GM12891 (cell line): Measurements from ENCODE around the gene EGFL7.

ENCODE experiments used
- DNase-seq: peaks from one replicate; pipeline ENCODE4 v3.0.0; 2011; ENCODE audit warnings: low spot score; ENCODE audit not compliant: insufficient read length
- FAIRE-seq: peaks from 2 replicates; lab custom pipeline; 2011; peaks lifted over from hg19 to GRCh38; lab: Jason Lieb, UNC
- PAX5 ChIP-seq: IDR thresholded peaks from 2 replicates; pipeline ENCODE4 v1.6.1; 2011; ENCODE audit warnings: low read length, moderate library complexity, mild to moderate bottlenecking; ENCODE audit not compliant: insufficient read depth, severe bottlenecking
- POLR2A ChIP-seq: IDR thresholded peaks from 2 replicates; pipeline ENCODE4 v1.6.1; 2011; ENCODE audit warnings: low read depth, low read length, control low read depth
- POLR2AphosphoS5 ChIP-seq: IDR thresholded peaks from 2 replicates; pipeline ENCODE4 v1.6.1; 2011; ENCODE audit warnings: low read depth, low read length, control low read depth
- POU2F2 ChIP-seq: IDR thresholded peaks from 2 replicates; pipeline ENCODE4 v1.6.1; 2011; ENCODE audit warnings: low read depth, mild to moderate bottlenecking, control low read depth, low read length, moderate library complexity
- SPI1 ChIP-seq: IDR thresholded peaks from 2 replicates; pipeline ENCODE4 v1.6.1; 2011; ENCODE audit warnings: low read depth, low read length, control low read depth
- TAF1 ChIP-seq: IDR thresholded peaks from 2 replicates; pipeline ENCODE4 v1.6.1; 2011; ENCODE audit warnings: low read depth, low read length, control low read depth

The EGFL7 gene

GRCh38 chr9:136617746-136618579, 44.8 kb upstream of the EGFL7 start:
- no peak for TF ChIP-seq PAX5
- no peak for TF ChIP-seq SPI1
- TF ChIP-seq POU2F2 = no peak
- TF ChIP-seq POLR2AphosphoS5 = no peak
- TF ChIP-seq POLR2A = no peak
- no peak for TF ChIP-seq TAF1
- FAIRE-seq (peak; percentile 75), DNase-seq (peak; percentile 63)

DNA sequence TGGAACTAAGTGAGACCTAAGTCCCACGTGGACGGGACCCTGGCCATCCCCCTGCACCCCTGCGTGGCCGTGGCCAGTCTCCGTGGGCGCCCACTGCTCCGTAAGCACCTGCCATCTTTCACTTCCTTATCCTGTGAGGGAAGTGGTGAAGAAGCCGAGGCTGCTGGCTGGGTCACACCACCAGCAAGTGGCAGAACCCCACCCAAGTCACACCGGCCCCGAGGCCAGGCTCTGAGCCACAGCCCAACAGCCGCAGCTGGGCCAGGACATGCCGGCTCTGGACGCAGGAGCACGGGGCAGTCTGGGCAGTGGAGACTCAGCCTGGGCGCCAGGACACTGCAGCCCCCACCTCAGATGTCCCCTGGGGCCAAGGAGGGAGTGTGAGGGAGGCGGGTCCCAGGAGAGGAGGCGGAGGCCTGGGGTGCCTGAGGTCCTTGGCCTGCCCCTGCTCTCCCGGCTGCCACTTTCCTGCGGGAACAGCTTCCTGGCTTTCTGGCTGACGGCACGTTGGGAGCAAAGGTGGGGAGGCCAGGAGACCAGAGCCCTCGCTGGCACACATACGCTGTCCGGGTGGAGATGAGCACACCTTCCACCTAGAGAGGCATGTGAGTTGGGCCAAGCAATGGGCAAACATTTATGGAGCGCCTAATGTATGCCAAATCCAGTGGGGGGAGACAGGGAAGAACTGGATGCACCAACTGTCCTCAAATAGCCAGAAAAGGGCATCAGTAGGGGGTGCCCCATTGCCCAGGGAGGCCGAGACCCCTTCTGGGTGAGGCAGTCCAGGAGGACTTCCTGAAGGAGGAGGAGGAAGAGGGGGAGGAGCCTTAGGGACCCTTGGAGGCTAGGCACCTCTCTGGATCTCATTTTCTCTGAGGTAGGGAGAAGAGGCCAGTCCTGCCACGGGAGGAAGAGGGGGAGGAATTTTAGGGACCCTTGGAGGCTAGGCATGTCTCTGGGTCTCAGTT, 43.9 kb upstream of the EGFL7 start:
- FAIRE-seq = peak; percentile 89
- TF ChIP-seq PAX5 (no peak), TAF1 (no peak), POLR2A (no peak), POU2F2 (no peak), SPI1 (peak; percentile 90)
- peak; percentile 77 for DNase-seq

DNA sequence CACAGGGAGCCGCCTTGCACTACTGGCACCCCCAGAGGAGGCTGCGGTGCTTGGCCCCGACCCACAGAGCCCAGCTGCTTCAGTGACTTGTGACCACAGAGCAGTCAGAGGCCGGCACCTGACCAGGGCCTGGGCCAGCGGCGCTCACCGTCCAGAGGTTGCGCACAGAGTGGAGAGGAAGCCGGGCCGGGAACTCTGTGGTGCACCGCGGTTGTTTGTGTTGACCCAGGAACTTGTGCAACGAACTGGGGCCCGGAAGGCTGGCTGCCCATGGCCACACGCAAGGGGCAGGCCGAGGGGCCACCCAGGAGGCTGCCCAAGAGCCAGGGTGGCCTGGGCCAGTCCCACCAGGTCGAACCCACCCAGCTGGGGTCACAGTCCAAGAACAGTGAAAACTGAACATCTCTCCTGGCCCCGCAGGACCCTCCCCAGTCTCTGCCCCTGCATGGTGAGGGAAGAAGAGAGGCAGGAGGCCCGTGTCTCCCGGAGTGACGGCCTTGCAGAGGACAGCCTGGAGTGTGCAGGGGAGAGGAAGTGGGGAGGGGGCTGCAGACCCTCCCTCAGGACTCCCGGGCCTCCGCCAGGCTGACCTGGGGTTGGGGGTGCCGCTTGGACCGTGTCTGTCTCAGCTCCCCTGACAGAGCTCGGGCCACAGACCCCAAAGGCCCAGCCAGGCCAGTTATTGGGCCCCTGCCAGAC, 42.8 kb upstream of the EGFL7 start:
- FAIRE-seq = no peak
- TF ChIP-seq TAF1 (no peak), POLR2AphosphoS5 (no peak), SPI1 (no peak), POU2F2 (no peak), PAX5 (no peak), POLR2A (no peak)
- no peak for DNase-seq

DNA sequence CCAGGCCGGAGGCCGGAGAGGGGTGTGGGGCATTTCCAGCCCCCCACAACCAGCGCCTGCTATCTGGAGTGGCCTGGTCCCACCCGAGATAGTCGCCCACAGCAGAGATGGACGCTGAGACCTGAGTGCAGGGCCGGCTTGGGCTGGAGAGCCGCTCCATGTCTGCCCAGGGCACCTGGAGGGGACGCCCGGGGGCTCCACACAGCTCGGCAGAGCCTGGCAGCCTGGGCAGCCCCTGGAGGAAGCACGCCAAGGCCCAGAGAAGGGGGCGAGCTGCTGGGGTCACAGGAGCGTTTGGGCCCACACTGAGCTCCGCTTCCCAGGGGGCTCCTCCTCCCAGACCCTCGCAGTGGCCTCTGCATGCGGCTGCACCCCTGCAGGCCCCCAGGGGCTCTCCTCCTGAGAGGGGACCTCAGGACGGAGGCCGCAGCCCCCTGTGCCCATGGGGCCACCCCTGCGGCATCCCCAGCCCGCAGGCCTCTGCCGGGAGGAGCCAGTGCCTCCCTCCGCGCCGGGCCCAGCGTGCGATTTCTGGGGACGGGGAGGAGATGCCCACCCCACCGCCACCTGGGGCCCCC, 42.2 kb upstream of the EGFL7 start:
- TF ChIP-seq POLR2AphosphoS5 = no peak
- no peak for TF ChIP-seq TAF1
- TF ChIP-seq POU2F2 = no peak
- no peak for TF ChIP-seq SPI1
- no peak for TF ChIP-seq POLR2A
- no peak for TF ChIP-seq PAX5
- DNase-seq (no peak), FAIRE-seq (no peak)

- FAIRE-seq (no peak), DNase-seq (no peak)
- TF ChIP-seq TAF1 (no peak), POLR2A (no peak), POU2F2 (no peak), POLR2AphosphoS5 (no peak), PAX5 (no peak), SPI1 (no peak)
These were observed 41.5 kb upstream of the EGFL7 start for GRCh38 chr9:136621019-136621733.

GRCh38 chr9:136621734-136622093, 41.0 kb upstream of the EGFL7 start:
- DNase-seq (no peak), FAIRE-seq (no peak)
- no peak for TF ChIP-seq PAX5
- no peak for TF ChIP-seq POU2F2

DNA sequence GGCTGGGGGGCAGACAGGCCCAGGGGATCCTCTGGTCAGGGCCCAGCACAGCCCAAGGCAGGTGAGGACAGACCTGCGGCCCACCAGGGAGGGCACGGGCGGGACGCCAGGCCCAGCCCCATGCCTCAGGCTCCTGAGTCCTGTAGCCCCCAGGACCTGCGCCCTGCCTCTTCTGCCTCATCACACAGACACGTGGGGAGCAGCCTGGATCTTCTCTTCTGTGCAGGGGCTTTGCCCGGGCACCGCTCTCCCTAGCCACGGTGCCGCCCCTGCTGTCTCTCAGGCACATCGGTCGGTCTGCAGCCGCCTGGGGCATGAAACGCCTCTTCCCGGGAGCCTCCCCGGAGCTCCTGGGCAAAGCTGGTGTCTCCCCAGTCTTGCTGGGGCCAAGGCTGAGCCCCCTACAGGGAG, 40.2 kb upstream of the EGFL7 start:
- TF ChIP-seq SPI1 (no peak), PAX5 (no peak), POU2F2 (no peak), POLR2A (no peak), TAF1 (no peak), POLR2AphosphoS5 (no peak)
- DNase-seq (no peak), FAIRE-seq (no peak)
